ENCODE data around the gene ZNF304.

The ZNF304 gene

GRCh38 chr19:57324992-57325391, 26.1 kb upstream of the ZNF304 start:
- ChIA-PET POLR2A (no interaction called here), CTCF (no interaction called here)
- TF ChIP-seq FOXK2 (IDR thresholded peaks at IDR 0.05) (no peak), BHLHE40 (IDR thresholded peaks at IDR 0.05; ENCODE audit: borderline replicate concordance) (no peak), ARNT (IDR thresholded peaks at IDR 0.05) (no peak), ELF4 (IDR thresholded peaks at IDR 0.05) (no peak), TARDBP (IDR thresholded peaks at IDR 0.05) (no peak)
- DNase-seq (ENCODE audit: extremely low spot score), result no peak

- POLR2A ChIA-PET, result no interaction called here
- DNase-seq (ENCODE audit: extremely low spot score), result no peak
- CTCF ChIA-PET, result no interaction called here
- TF ChIP-seq SUZ12 (IDR thresholded peaks at IDR 0.05) (no peak), TARDBP (IDR thresholded peaks at IDR 0.05) (no peak), FOXA1 (IDR thresholded peaks at IDR 0.05) (no peak), L3MBTL2 (conservative IDR thresholded peaks at IDR 0.05) (no peak), SP1 (IDR thresholded peaks at IDR 0.05) (no peak), NFRKB (IDR thresholded peaks at IDR 0.05) (no peak), BHLHE40 (IDR thresholded peaks at IDR 0.05; ENCODE audit: borderline replicate concordance) (no peak), FOXK2 (IDR thresholded peaks at IDR 0.05) (no peak), ARNT (IDR thresholded peaks at IDR 0.05) (no peak), HDGF (IDR thresholded peaks at IDR 0.05; ENCODE audit: borderline replicate concordance) (no peak), LEF1 (IDR thresholded peaks at IDR 0.05; ENCODE audit: borderline replicate concordance) (no peak)
These were observed 23.1 kb upstream of the ZNF304 start for GRCh38 chr19:57327993-57328392.

- no peak for TF ChIP-seq TARDBP (IDR thresholded peaks at IDR 0.05)
- TF ChIP-seq FOXK2 (IDR thresholded peaks at IDR 0.05), result no peak
- TF ChIP-seq FOXA1 (IDR thresholded peaks at IDR 0.05), result no peak
- TF ChIP-seq SP1 (IDR thresholded peaks at IDR 0.05), result no peak
- TF ChIP-seq PKNOX1 (IDR thresholded peaks at IDR 0.05), result no peak
- TF ChIP-seq BHLHE40 (IDR thresholded peaks at IDR 0.05; ENCODE audit: borderline replicate concordance), result no peak
- TF ChIP-seq ELF4 (IDR thresholded peaks at IDR 0.05), result no peak
- no peak for TF ChIP-seq SUZ12 (IDR thresholded peaks at IDR 0.05)
- no peak for TF ChIP-seq CTBP1 (IDR thresholded peaks at IDR 0.05; ENCODE audit: borderline replicate concordance)
- TF ChIP-seq HDGF (IDR thresholded peaks at IDR 0.05; ENCODE audit: borderline replicate concordance), result no peak
- no peak for TF ChIP-seq ARNT (IDR thresholded peaks at IDR 0.05)
- no peak for TF ChIP-seq L3MBTL2 (conservative IDR thresholded peaks at IDR 0.05)
- TF ChIP-seq LEF1 (IDR thresholded peaks at IDR 0.05; ENCODE audit: borderline replicate concordance), result no peak
- TF ChIP-seq ZNF384 (IDR thresholded peaks at IDR 0.05), result no peak
- TF ChIP-seq NFRKB (IDR thresholded peaks at IDR 0.05), result no peak
- DNase-seq (ENCODE audit: extremely low spot score), result no peak
- POLR2A ChIA-PET, result no interaction called here
- CTCF ChIA-PET, result no interaction called here
These were observed 16.9 kb upstream of the ZNF304 start for GRCh38 chr19:57334191-57334590.

- DNase-seq (ENCODE audit: extremely low spot score), result no peak
- CTCF ChIA-PET, result no interaction called here
- POLR2A ChIA-PET, result interaction anchor here (1.1 kb wide), 1 partner anchor 12 kb away, joined by 4 read pairs; the partner anchor contains the start of gene ZNF304
- TF ChIP-seq LEF1 (IDR thresholded peaks at IDR 0.05; ENCODE audit: borderline replicate concordance), result no peak
- no peak for TF ChIP-seq ZNF384 (IDR thresholded peaks at IDR 0.05)
- TF ChIP-seq CTBP1 (IDR thresholded peaks at IDR 0.05; ENCODE audit: borderline replicate concordance), result no peak
- TF ChIP-seq NFRKB (IDR thresholded peaks at IDR 0.05), result no peak
- no peak for TF ChIP-seq HDGF (IDR thresholded peaks at IDR 0.05; ENCODE audit: borderline replicate concordance)
- no peak for TF ChIP-seq ARNT (IDR thresholded peaks at IDR 0.05)
- no peak for TF ChIP-seq FOXA1 (IDR thresholded peaks at IDR 0.05)
- TF ChIP-seq PKNOX1 (IDR thresholded peaks at IDR 0.05), result no peak
- TF ChIP-seq L3MBTL2 (conservative IDR thresholded peaks at IDR 0.05), result no peak
- TF ChIP-seq BHLHE40 (IDR thresholded peaks at IDR 0.05; ENCODE audit: borderline replicate concordance), result no peak
- TF ChIP-seq ELF4 (IDR thresholded peaks at IDR 0.05), result no peak
- no peak for TF ChIP-seq SUZ12 (IDR thresholded peaks at IDR 0.05)
- TF ChIP-seq TARDBP (IDR thresholded peaks at IDR 0.05), result no peak
- TF ChIP-seq SP1 (IDR thresholded peaks at IDR 0.05), result no peak
- TF ChIP-seq FOXM1 (IDR thresholded peaks at IDR 0.05; ENCODE audit: borderline replicate concordance), result no peak
- no peak for TF ChIP-seq FOXK2 (IDR thresholded peaks at IDR 0.05)
These were observed 12.2 kb upstream of the ZNF304 start for GRCh38 chr19:57338877-57339276.

GRCh38 chr19:57342582-57342981, 8.5 kb upstream of the ZNF304 start:
- no peak for TF ChIP-seq ZNF384 (IDR thresholded peaks at IDR 0.05)
- no peak for TF ChIP-seq SP1 (IDR thresholded peaks at IDR 0.05)
- TF ChIP-seq NFRKB (IDR thresholded peaks at IDR 0.05), result no peak
- no peak for TF ChIP-seq SUZ12 (IDR thresholded peaks at IDR 0.05)
- ChIA-PET POLR2A (no interaction called here), CTCF (no interaction called here)
- no peak for DNase-seq (ENCODE audit: extremely low spot score)

GRCh38 chr19:57348136-57348535, 2.9 kb upstream of the ZNF304 start:
- TF ChIP-seq PKNOX1 (IDR thresholded peaks at IDR 0.05) (no peak), FOXA1 (IDR thresholded peaks at IDR 0.05) (no peak), FOXK2 (IDR thresholded peaks at IDR 0.05) (no peak), TARDBP (IDR thresholded peaks at IDR 0.05) (no peak), LEF1 (IDR thresholded peaks at IDR 0.05; ENCODE audit: borderline replicate concordance) (no peak), ELF4 (IDR thresholded peaks at IDR 0.05) (no peak), ZNF384 (IDR thresholded peaks at IDR 0.05) (no peak), FOXM1 (IDR thresholded peaks at IDR 0.05; ENCODE audit: borderline replicate concordance) (no peak), BHLHE40 (IDR thresholded peaks at IDR 0.05; ENCODE audit: borderline replicate concordance) (no peak), SUZ12 (IDR thresholded peaks at IDR 0.05) (no peak), SP1 (IDR thresholded peaks at IDR 0.05) (no peak), NFRKB (IDR thresholded peaks at IDR 0.05) (no peak), HDGF (IDR thresholded peaks at IDR 0.05; ENCODE audit: borderline replicate concordance) (no peak)
- no peak for DNase-seq (ENCODE audit: extremely low spot score)
- ChIA-PET CTCF (no interaction called here), POLR2A (no interaction called here)

All from HEK293T (cell line).